ENCODE results near the gene CTXN1. TPM values are rescaled to one million over a fixed set of nuclear protein-coding genes. Genes with fewer than 3 reads are reported as not detected.

Gene CTXN1
- polyA plus RNA-seq, 1 donor: 7.0 TPM

GRCh38 chr19:7905859-7906258, 20.1 kb downstream of the CTXN1 start:
- Histone ChIP-seq H3K36me3 (ENCODE audit: control insufficient read depth, insufficient read depth, low read length) (peaks cover 29% of the 10 kb centered on the region), H3K4me1 (ENCODE audit: control insufficient read depth, insufficient read depth, low read length) (peaks cover 15% of the 10 kb centered on the region), H3K27me3 (ENCODE audit: control insufficient read depth, insufficient read depth, low read length) (no peaks in the 10 kb centered on the region), H3K9me3 (ENCODE audit: control insufficient read depth, low read depth, low read length) (no peaks in the 10 kb centered on the region), H3K4me3 (ENCODE audit: low read length) (no peak overlapping the region), H3K27ac (ENCODE audit: low read length) (no peak overlapping the region)
- no peak for DNase-seq
- no CpG with 5 or more reads among the region's 10 CpGs for WGBS (ENCODE audit: insufficient coverage, low lambda C conversion rate)

- Histone ChIP-seq H3K27ac (ENCODE audit: low read length) (no peak overlapping the region), H3K27me3 (ENCODE audit: control insufficient read depth, insufficient read depth, low read length) (no peaks in the 10 kb centered on the region), H3K36me3 (ENCODE audit: control insufficient read depth, insufficient read depth, low read length) (peaks cover 23% of the 10 kb centered on the region), H3K4me1 (ENCODE audit: control insufficient read depth, insufficient read depth, low read length) (peaks cover 15% of the 10 kb centered on the region), H3K9me3 (ENCODE audit: control insufficient read depth, low read depth, low read length) (no peaks in the 10 kb centered on the region), H3K4me3 (ENCODE audit: low read length) (peak overlapping the region; percentile 96)
- no CpG with 5 or more reads among the region's 10 CpGs for WGBS (ENCODE audit: insufficient coverage, low lambda C conversion rate)
- no peak for DNase-seq
Measured at GRCh38 chr19:7905268-7905667, 20.7 kb downstream of the CTXN1 start.

GRCh38 chr19:7904074-7905020, 21.6 kb downstream of the CTXN1 start:
- peak overlapping the region; percentile 78 for H3K27ac ChIP-seq (ENCODE audit: low read length)
- H3K4me1 ChIP-seq (ENCODE audit: control insufficient read depth, insufficient read depth, low read length): peaks cover 15% of the 10 kb centered on the region
- peak in 1 of 2 donors; percentile 58 for DNase-seq
- peak overlapping the region; percentile 96 for H3K4me3 ChIP-seq (ENCODE audit: low read length)
- WGBS (ENCODE audit: insufficient coverage, low lambda C conversion rate): no CpG with 5 or more reads among the region's 68 CpGs
- peaks cover 7% of the 10 kb centered on the region for H3K9me3 ChIP-seq (ENCODE audit: control insufficient read depth, low read depth, low read length)
- no peaks in the 10 kb centered on the region for H3K27me3 ChIP-seq (ENCODE audit: control insufficient read depth, insufficient read depth, low read length)
- H3K36me3 ChIP-seq (ENCODE audit: control insufficient read depth, insufficient read depth, low read length): peaks cover 17% of the 10 kb centered on the region

GRCh38 chr19:7903244-7904073, 22.5 kb downstream of the CTXN1 start, which contains the start of gene MAP2K7:
Gene MAP2K7 (plus strand): TSS chr19:7903877. CDS start chr19:7903945, 68 bp downstream.
- peaks cover 13% of the 10 kb centered on the region for H3K36me3 ChIP-seq (ENCODE audit: control insufficient read depth, insufficient read depth, low read length)
- H3K4me3 ChIP-seq (ENCODE audit: low read length): peak within 1 kb of the TSS; percentile 96
- WGBS (ENCODE audit: insufficient coverage, low lambda C conversion rate): no CpG with 5 or more reads among the region's 89 CpGs
- H3K4me1 ChIP-seq (ENCODE audit: control insufficient read depth, insufficient read depth, low read length): peaks cover 15% of the 10 kb centered on the region
- no peaks in the 10 kb centered on the region for H3K27me3 ChIP-seq (ENCODE audit: control insufficient read depth, insufficient read depth, low read length)
- peaks cover 10% of the 10 kb centered on the region for H3K9me3 ChIP-seq (ENCODE audit: control insufficient read depth, low read depth, low read length)
- H3K27ac ChIP-seq (ENCODE audit: low read length): peak within 1 kb of the TSS; percentile 78
- peak; percentile 99 to 100 for DNase-seq

- H3K27ac ChIP-seq (ENCODE audit: low read length): peak overlapping the region; percentile 66
- H3K9me3 ChIP-seq (ENCODE audit: control insufficient read depth, low read depth, low read length): peaks cover 10% of the 10 kb centered on the region
- H3K27me3 ChIP-seq (ENCODE audit: control insufficient read depth, insufficient read depth, low read length): no peaks in the 10 kb centered on the region
- H3K4me3 ChIP-seq (ENCODE audit: low read length): peak overlapping the region; percentile 68
- peaks cover 13% of the 10 kb centered on the region for H3K36me3 ChIP-seq (ENCODE audit: control insufficient read depth, insufficient read depth, low read length)
- H3K4me1 ChIP-seq (ENCODE audit: control insufficient read depth, insufficient read depth, low read length): peaks cover 15% of the 10 kb centered on the region
- WGBS (ENCODE audit: insufficient coverage, low lambda C conversion rate): no CpG with 5 or more reads among the region's 20 CpGs
- DNase-seq: no peak
Measured at GRCh38 chr19:7902796-7903243, 23.1 kb downstream of the CTXN1 start.

GRCh38 chr19:7901337-7901736, 24.6 kb downstream of the CTXN1 start:
- DNase-seq: no peak
- Histone ChIP-seq H3K27me3 (ENCODE audit: control insufficient read depth, insufficient read depth, low read length) (no peaks in the 10 kb centered on the region), H3K36me3 (ENCODE audit: control insufficient read depth, insufficient read depth, low read length) (peaks cover 9% of the 10 kb centered on the region), H3K9me3 (ENCODE audit: control insufficient read depth, low read depth, low read length) (peaks cover 10% of the 10 kb centered on the region), H3K4me1 (ENCODE audit: control insufficient read depth, insufficient read depth, low read length) (peaks cover 20% of the 10 kb centered on the region), H3K4me3 (ENCODE audit: low read length) (no peak overlapping the region), H3K27ac (ENCODE audit: low read length) (no peak overlapping the region)
- WGBS (ENCODE audit: insufficient coverage, low lambda C conversion rate): no CpG with 5 or more reads among the region's 7 CpGs

- Histone ChIP-seq H3K36me3 (ENCODE audit: control insufficient read depth, insufficient read depth, low read length) (peaks cover 6% of the 10 kb centered on the region), H3K9me3 (ENCODE audit: control insufficient read depth, low read depth, low read length) (peaks cover 10% of the 10 kb centered on the region), H3K27ac (ENCODE audit: low read length) (no peak overlapping the region), H3K4me1 (ENCODE audit: control insufficient read depth, insufficient read depth, low read length) (peaks cover 20% of the 10 kb centered on the region), H3K4me3 (ENCODE audit: low read length) (no peak overlapping the region), H3K27me3 (ENCODE audit: control insufficient read depth, insufficient read depth, low read length) (no peaks in the 10 kb centered on the region)
- WGBS (ENCODE audit: insufficient coverage, low lambda C conversion rate): no CpG with 5 or more reads among the region's 3 CpGs
- DNase-seq: no peak
Measured at GRCh38 chr19:7900931-7901330, 25.0 kb downstream of the CTXN1 start.

- H3K4me3 ChIP-seq (ENCODE audit: low read length): no peak overlapping the region
- WGBS (ENCODE audit: insufficient coverage, low lambda C conversion rate): no CpG with 5 or more reads among the region's 21 CpGs
- no peak overlapping the region for H3K27ac ChIP-seq (ENCODE audit: low read length)
- no peak for DNase-seq
- H3K36me3 ChIP-seq (ENCODE audit: control insufficient read depth, insufficient read depth, low read length): peaks cover 2% of the 10 kb centered on the region
- H3K9me3 ChIP-seq (ENCODE audit: control insufficient read depth, low read depth, low read length): peaks cover 10% of the 10 kb centered on the region
- H3K4me1 ChIP-seq (ENCODE audit: control insufficient read depth, insufficient read depth, low read length): peaks cover 20% of the 10 kb centered on the region
- H3K27me3 ChIP-seq (ENCODE audit: control insufficient read depth, insufficient read depth, low read length): no peaks in the 10 kb centered on the region
Measured at GRCh38 chr19:7900401-7900870, 25.5 kb downstream of the CTXN1 start.

- Histone ChIP-seq H3K27ac (ENCODE audit: low read length) (no peak overlapping the region), H3K36me3 (ENCODE audit: control insufficient read depth, insufficient read depth, low read length) (no peaks in the 10 kb centered on the region), H3K9me3 (ENCODE audit: control insufficient read depth, low read depth, low read length) (peaks cover 10% of the 10 kb centered on the region), H3K27me3 (ENCODE audit: control insufficient read depth, insufficient read depth, low read length) (no peaks in the 10 kb centered on the region), H3K4me1 (ENCODE audit: control insufficient read depth, insufficient read depth, low read length) (peaks cover 16% of the 10 kb centered on the region), H3K4me3 (ENCODE audit: low read length) (no peak overlapping the region)
- no CpG with 5 or more reads among the region's 34 CpGs for WGBS (ENCODE audit: insufficient coverage, low lambda C conversion rate)
- DNase-seq: no peak
Measured at GRCh38 chr19:7899751-7900378, 26.1 kb downstream of the CTXN1 start.

GRCh38 chr19:7898967-7899366, 27.0 kb downstream of the CTXN1 start:
- WGBS (ENCODE audit: insufficient coverage, low lambda C conversion rate): no CpG with 5 or more reads among the region's 16 CpGs
- Histone ChIP-seq H3K36me3 (ENCODE audit: control insufficient read depth, insufficient read depth, low read length) (no peaks in the 10 kb centered on the region), H3K9me3 (ENCODE audit: control insufficient read depth, low read depth, low read length) (peaks cover 10% of the 10 kb centered on the region), H3K4me3 (ENCODE audit: low read length) (no peak overlapping the region), H3K4me1 (ENCODE audit: control insufficient read depth, insufficient read depth, low read length) (peaks cover 18% of the 10 kb centered on the region), H3K27ac (ENCODE audit: low read length) (no peak overlapping the region), H3K27me3 (ENCODE audit: control insufficient read depth, insufficient read depth, low read length) (no peaks in the 10 kb centered on the region)
- no peak for DNase-seq
